Dermis blood vessel endothelial cell (primary cell): Measurements from ENCODE around the gene SUGCT. TPM values are rescaled to one million over a fixed set of nuclear protein-coding genes. Genes with fewer than 3 reads are reported as not detected.

Experiments used
- DNase-seq: peaks from one replicate; pipeline ENCODE4 v3.0.0; 2010
- total RNA-seq: library from RNA; depleted of rRNA; stranded (reverse); fragments of >200 nt; gene quantifications from 2 replicates; pipeline ENCODE4 v1.2.3, GENCODE V29; 2014

Gene SUGCT
- total RNA-seq, 1 donor from 2014 or later: 1.0 TPM

GRCh38 chr7:40746841-40747556, 612.2 kb downstream of the SUGCT start:
- no peak for DNase-seq

DNA sequence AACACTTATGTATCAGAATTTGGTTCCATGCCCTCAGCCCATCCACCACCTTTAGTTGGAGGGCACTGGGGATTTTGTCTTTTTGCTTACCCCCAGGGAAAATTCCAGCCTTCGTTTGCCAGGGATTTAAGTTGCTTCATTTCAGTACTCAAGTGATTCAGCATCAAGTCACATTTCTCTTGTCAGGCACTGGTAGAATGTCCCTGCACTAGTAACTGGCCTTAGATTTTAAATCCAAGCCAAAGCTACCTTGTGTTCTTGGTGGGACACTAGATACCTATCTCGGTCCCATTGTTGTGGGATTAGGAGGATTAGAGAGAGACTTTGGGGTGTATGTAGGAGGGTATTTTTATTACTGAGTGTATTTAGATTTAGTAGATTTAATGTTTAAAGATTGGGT, 613.1 kb downstream of the SUGCT start:
- no peak for DNase-seq

DNA sequence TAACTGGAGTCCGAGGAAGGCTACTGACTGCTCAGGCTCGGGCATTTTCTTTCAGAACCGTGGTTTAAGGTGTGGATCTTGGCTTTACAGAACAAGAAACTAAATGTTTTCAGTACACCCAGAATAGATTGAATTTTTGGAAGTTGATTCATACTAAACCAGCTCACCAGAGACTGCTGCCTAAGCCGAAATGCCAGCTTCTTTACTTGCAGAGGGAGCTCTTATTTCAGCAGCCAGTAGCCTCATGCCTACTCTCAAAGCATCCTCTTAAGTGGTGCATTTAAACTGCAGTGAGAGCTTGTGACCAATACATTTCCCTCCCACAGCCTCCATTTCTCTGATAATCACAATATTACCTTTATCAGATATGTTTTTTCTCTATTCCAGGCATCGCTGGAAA, 615.1 kb downstream of the SUGCT start:
- DNase-seq: no peak

DNA sequence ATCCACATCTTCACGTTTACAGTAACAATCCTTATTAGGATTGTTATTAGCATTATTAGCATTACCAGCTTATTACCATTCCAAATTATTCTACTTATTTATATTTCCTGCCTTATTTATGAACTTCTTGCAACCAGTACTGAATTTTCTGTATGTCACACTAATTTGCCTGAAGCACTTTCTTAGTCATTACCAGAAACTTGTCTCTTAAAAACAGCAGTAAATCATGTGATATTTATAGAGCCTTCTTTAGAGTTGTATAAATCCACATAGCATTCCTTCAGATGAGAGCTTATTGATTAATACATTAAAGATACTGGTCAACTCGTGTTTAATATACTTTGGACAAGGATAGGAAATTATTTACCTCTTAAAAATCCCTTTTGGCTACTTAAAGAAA, 618.6 kb downstream of the SUGCT start:
- no peak for DNase-seq

- no peak for DNase-seq
Observed at GRCh38 chr7:40755438-40755837, 620.6 kb downstream of the SUGCT start.

GRCh38 chr7:40757109-40757508, 622.3 kb downstream of the SUGCT start:
- DNase-seq: no peak

DNA sequence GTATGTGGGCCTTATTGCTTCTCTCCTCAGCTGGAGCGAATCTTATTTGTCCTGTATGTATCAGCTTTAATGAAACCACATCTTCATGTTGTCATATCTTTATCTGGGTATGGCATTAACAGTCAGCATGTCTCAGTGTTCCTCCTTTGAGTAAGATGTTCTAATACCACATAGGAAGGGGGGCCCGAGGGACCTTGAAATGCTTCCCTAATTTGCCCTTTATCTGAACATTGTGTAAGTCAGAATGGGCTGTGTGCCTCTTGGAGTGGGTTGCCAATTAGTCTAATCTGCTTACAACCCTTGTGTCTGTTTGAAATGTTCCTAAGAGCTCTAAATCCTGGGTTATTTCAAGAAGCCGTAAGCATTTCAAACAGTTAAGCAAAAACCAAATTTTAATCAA, 623.8 kb downstream of the SUGCT start:
- DNase-seq: no peak

- no peak for DNase-seq
Observed at GRCh38 chr7:40760293-40760964, 625.6 kb downstream of the SUGCT start.

- no peak for DNase-seq
Observed at GRCh38 chr7:40760987-40761386, 626.2 kb downstream of the SUGCT start.

DNA sequence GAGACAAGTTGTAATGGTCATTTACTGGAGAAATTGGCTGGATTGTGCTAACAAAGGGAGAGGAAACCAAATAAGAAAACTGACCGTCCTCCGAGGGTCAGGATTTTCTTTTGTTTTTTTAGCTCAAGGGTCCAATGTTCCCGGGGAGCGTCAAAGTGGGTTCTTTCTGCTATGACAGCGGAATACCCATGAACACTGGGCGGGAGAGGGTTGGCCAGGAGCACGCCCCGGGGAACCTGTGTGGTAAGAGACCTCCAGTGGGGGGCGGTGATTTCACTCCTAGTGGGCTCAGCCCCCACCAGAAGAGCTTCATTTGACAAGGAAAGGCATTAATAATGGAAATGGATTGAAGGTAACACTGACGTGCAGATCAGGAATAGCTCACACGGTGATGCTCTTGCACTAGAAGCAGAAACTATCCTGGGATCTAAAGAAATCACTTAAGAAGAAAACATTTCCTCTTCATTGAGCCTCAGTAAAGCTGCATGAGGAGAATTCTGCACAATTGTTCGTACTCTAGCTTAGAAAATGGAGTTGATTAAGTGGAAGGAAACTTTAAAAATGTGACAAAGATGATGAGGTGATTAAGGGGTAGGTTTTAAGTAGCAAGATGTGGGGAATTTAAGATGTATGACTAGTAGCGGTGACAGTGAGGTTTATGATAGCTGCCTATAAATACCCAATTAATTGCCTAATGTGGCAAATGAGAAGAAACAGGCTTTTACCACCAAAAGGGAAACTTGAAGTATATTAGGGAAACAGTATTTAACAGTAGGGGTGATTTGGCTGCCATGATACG, 627.2 kb downstream of the SUGCT start:
- no peak for DNase-seq

- no peak for DNase-seq
Observed at GRCh38 chr7:40763319-40764287, 628.8 kb downstream of the SUGCT start.

GRCh38 chr7:40765639-40766038, 630.8 kb downstream of the SUGCT start:
- no peak for DNase-seq

DNA sequence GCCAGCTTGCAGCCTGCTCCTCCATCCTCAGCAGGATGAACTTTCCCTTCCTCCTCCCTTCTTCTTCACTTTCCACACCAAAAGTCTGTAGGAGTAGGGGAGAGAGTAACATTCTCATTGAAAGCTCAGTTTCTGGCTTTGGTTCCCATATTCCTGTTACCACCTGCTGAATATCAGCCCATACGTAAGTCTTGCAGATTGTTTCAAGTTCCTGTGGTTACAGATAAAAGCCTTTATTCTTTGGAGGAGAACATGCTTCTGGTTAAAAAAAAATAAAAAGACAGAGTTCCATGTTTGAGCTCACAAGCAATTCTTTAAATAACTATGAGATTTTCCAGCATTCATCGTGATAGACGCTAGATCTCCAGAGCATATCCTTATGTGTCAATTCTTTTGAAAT, 637.3 kb downstream of the SUGCT start:
- no peak for DNase-seq

- DNase-seq: no peak
Observed at GRCh38 chr7:40773656-40774055, 638.9 kb downstream of the SUGCT start.

DNA sequence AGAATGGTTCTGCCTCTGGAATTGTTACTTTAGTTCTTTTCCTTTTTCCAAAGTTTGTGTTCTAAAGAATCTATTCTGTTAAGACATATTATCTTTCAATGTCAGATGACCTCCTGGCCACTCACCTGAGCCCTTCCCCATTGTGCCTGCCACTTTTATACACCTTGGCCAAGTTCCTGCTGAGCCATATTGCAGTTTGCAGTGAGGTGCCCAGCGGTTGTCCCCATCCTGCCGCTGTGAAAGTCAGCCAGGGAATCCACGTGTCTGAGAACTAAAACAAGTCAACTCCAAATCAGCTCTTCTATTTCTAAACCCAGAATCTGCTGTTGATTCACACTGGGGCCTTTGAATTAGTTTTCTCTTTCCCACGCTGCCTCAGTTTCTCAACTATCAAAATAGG, 641.1 kb downstream of the SUGCT start:
- no peak for DNase-seq

GRCh38 chr7:40777730-40778312, 643.0 kb downstream of the SUGCT start:
- no peak for DNase-seq

DNA sequence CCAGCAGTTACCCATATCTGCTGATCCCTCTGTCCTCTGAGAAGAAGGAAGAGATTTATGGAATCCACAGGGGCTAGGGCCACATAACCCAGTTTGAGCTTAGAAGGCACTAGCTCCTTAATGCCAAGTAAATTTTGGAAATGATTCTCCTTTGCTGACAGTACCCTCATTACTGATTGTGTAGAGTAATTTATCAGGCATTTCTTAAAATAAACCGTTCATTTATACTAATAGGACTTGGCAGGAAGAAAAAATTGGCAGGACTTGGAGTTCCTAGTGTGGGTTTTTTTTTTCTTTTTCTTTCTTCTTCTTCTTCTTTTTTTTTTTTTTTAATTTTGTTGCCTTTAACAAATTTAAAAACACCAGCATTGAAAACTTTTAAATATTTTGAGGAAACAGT, 645.7 kb downstream of the SUGCT start:
- no peak for DNase-seq

DNA sequence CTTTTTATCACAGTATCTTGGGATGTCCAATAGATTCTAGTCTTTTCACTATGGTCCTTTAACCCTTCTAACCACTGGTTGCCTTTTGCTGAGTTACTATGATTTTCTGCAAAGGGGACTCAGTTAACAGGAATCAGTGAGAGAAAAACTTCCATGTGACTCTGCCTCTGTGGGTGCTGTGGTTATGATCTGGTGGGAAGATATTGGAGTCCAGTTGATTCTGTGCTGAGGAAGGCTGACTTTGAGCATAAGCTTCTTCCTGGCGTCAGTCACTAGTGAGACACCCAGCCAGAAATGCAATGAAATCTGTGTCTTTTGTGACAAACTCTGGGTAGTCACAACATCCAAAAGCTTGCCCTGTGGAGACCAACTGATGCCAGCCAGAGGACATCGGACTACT, 648.0 kb downstream of the SUGCT start:
- no peak for DNase-seq

DNA sequence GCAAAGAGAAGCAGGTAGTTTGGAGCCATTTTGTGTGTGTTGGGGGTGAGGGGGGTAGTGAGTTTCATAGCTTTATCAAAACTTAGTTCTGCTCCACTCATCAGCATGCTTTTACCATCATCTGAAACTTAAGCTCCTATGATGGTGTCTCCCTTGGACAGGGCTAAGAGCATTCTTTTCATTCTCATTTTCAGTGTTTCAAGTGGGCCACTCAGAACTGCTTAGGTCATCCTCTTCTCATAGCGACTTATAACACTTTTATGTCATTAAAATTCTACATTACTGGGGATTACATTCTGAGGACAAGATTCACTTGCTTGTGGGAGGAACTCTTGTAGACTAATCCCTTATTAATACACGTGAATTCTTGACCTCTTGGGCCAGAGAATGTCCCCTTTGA, 649.4 kb downstream of the SUGCT start:
- DNase-seq: no peak

GRCh38 chr7:40786909-40787308, 652.1 kb downstream of the SUGCT start:
- no peak for DNase-seq

- no peak for DNase-seq
Observed at GRCh38 chr7:40793132-40793531, 658.3 kb downstream of the SUGCT start.

- no peak for DNase-seq
Observed at GRCh38 chr7:40795607-40796006, 660.8 kb downstream of the SUGCT start.
